GM18870 (cell line): ENCODE measurements around the gene ATRNL1.

Experiments
- ATAC-seq: cut with Tn5 transposase; IDR thresholded peaks from one replicate; pipeline ENCODE4 v1.9.1; 2021; ENCODE audit warnings: moderate library complexity; ENCODE audit not compliant: unreplicated experiment

ATRNL1 gene

DNA sequence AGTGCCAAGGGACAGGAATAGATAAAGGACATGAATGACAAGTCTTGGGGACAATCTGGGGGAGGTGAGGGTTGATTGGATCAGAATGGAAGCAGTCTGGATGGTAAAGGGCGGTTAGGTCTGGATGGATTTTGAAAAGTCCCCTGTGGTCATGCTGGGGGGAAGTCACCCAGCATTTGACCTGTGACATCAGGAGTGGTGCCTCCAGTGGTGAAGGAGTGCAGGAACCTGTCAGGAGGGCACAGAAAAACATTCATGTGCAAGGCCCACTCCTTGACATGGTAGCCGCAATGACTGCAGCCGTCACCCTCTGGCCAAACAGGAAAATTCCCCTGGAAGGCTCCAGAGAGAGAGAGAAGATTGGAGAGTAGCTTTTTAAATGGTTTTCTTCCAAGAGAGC, 875.1 kb downstream of the ATRNL1 start:
- no peak for ATAC-seq

- ATAC-seq: no peak
Observed at GRCh38 chr10:115969591-115969990, 876.4 kb downstream of the ATRNL1 start.

GRCh38 chr10:115971921-115972320, 878.8 kb downstream of the ATRNL1 start:
- no peak for ATAC-seq

DNA sequence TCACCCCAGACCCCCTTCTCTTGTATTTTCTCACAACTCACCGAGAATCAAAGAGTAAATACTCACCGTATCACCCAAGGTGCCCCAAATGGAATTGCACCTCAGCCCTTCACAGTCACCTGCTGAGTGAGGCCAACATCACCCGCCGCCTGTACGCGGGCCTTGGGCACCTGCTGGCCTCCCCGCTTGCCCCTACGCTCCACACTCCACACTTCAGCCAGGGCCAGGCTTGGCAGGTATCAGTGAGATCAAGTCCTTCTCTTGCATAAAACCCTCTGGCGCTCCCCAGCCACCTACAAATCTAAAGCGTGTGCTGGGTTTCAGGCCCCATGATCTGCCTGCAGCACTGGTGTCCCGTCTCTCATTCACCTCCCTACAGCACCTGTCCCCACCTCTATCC, 879.3 kb downstream of the ATRNL1 start:
- ATAC-seq: no peak

GRCh38 chr10:115974351-115974750, 881.2 kb downstream of the ATRNL1 start:
- no peak for ATAC-seq

DNA sequence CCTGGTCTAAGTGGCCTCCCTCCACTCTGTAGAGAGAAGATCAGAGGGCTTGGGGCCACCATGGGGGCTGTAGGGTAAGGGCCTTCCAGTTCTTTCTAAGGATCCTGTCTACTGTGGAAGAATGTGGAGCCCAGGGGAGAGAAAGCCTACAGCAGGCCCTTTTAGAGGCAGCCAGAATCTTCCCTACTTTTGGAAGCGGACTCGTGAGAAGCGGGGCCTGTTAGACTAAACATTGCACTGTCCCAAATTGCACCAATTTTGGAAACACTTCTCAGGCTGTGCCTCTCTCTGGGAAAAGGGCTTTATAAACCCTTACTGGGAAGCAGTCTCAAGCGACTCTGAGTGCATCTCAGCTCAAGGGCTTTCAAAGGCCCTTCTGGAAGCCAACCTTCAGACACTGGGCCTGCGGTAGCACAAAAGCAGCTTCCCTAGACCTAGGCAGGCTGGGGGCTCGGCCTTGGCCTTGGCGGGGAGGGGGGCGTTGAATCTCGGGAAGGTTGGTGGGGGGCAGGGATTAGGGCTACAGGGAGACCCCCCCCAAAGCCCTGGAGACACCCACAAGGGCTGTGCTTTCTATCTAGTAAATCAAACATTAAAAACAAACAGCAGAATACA, 881.8 kb downstream of the ATRNL1 start:
- no peak for ATAC-seq

DNA sequence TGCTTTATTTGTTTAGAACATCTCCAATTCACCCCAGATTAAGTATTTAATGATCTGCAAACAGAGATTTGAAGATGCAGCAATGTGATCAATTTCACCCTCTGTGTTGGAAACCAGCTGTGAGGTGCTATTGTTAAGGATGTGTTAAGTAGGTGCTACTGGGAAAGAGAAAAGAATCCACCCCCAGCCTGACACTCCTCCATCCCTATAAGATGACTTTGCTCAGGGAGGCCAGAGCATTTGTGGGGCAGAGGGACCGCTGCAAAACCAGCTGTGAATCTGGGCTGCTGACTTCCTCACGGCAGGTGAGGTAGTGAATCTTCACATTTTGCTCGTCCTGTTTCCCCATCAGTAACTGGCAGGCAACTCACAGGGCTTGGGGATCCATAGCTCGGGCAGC, 882.3 kb downstream of the ATRNL1 start:
- no peak for ATAC-seq

DNA sequence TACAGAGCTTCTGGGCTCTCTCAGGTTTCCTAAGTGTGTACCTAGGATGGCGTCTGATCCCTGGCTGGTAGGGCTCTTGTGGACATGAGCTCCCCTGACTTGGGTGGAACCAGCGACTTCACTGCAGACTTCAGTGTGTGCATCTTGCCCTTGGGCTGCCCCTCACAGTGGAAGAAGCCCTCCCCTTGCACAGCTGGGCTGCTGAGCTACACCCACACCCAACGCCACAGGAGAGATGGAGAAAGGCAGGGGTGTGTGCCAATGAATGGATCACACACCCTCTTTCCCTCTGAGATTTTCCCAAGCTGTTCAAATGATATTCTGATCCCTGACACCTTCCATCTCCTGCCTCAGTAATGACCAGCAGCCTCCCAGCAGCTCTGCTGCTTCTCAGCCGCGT, 883.2 kb downstream of the ATRNL1 start:
- no peak for ATAC-seq

DNA sequence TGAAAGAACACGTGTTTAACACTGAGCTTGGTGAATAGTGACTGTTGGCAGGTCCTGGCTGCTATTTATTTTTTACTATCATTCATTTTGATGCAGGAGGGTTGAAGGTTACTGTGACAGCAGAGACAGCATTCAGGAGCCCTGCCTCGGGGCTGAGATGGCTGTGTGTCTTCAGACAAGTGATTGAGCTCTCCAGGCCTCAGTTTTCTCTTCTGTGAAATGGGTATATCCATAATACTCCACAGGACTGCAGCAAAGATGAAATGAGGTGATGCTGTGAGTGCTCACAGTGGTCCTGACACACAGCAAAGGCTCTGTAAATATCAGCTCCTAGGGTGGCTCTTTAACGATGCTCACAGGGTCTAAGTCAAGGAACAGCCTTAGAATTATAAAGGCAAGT, 884.7 kb downstream of the ATRNL1 start:
- no peak for ATAC-seq

- ATAC-seq: no peak
Observed at GRCh38 chr10:115979576-115979975, 886.4 kb downstream of the ATRNL1 start.

GRCh38 chr10:115980470-115980869, 887.3 kb downstream of the ATRNL1 start:
- no peak for ATAC-seq

GRCh38 chr10:115981081-115981480, 887.9 kb downstream of the ATRNL1 start:
- ATAC-seq: no peak

- ATAC-seq: no peak
Observed at GRCh38 chr10:115982076-115982475, 888.9 kb downstream of the ATRNL1 start.

- ATAC-seq: no peak
Observed at GRCh38 chr10:115982526-115982925, 889.4 kb downstream of the ATRNL1 start.

- ATAC-seq: no peak
Observed at GRCh38 chr10:115985786-115986185, 892.6 kb downstream of the ATRNL1 start.

- ATAC-seq: no peak
Observed at GRCh38 chr10:115988380-115988779, 895.2 kb downstream of the ATRNL1 start.

DNA sequence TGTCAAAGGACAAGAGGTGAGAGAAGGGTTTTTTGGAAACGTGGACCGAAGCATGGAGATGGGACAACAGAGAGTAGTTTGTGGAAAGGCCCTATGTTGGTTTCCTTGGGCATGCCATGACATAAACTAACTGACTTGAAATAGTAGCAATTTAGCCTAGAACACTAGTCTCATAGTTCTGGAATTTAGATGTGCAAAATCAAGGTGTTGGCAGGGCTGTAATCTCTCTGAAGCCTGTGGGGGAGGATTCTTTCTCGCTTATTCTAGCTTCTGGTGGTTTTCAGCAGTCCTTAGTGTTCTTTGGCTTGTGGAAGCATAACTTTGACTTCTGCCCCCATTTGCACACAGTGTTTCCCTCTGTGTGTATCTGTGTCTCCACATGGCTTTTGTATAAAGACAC, 896.5 kb downstream of the ATRNL1 start:
- no peak for ATAC-seq

DNA sequence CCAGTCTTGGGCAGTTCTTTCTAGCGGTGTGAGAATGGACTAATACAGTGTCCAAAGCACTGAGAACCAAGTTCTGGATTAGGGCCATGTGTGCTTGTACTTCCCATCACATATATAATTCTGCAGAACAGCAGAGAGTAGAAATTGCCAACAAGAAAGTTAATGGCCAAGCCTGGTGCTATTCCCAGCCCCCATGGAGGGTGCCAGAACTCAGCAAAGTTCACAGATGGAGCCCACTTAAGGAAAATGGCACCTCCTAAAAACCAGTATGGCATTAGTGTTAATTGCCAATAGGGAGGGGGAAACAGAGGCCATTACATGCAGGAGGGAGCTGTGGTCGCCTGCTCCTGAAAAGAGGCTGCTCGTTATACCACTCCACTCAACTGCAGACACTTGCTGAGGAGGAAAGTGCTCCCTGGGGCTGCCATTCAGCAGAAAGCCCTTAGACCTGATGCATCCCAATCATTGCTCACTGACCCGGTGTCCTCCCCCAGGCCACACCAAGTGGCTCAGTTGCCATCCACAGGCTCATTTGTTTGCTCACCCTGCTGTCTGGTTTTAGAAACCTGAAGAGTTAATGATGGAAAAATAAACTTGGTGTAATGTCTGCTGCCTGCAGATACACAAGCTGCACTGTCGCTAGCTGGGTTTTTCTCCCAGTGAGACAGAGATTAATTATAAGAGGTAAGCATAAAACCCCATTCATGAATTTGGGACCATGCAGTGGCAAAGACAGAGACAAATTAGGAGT, 899.2 kb downstream of the ATRNL1 start:
- ATAC-seq: no peak

GRCh38 chr10:115996031-115996430, 902.9 kb downstream of the ATRNL1 start:
- ATAC-seq: no peak

DNA sequence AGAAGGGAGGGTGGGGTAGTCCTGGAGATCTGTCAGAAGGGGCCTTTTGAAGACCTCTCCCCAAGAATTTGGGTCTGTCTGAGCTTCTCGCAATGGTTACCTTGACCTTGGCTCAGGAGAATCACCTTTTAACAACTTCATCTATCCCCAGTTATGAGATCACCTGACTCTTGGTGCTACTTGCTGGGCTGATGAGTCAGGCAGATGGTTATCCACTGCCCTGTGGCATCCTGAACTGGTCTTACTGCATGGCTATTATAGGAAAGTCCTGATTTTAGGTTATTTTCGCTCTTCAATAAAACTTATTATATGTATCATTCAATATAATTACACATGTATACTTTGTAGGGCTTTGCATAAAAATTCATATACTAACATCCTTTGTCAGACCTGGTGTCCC, 905.1 kb downstream of the ATRNL1 start:
- no peak for ATAC-seq
